SK-N-SH treated with all-trans-retinoic acid at 6 μM for 48 hours (cell line): ENCODE data around the gene BMF.

Experiments
- ARNTL ChIP-seq: fragments of 450-650 bp; formaldehyde crosslinking; IDR thresholded peaks from 2 replicates; pipeline ENCODE4 v1.5.0; 2020; ENCODE audit warnings: low read depth, mild to moderate bottlenecking, moderate library complexity, borderline replicate concordance
- ZNF8 ChIP-seq: fragments of 450-650 bp; formaldehyde crosslinking; IDR thresholded peaks from 2 replicates; pipeline ENCODE4 v1.5.0; 2020; ENCODE audit warnings: mild to moderate bottlenecking, moderate library complexity
- TF ChIP-seq, protein P1 (sequence below): fragments of 250-450 bp; sonication (Bioruptor Pico); IDR thresholded peaks from 2 replicates; pipeline ENCODE4 v1.8.0; 2020; ENCODE audit warnings: mild to moderate bottlenecking, moderate library complexity, borderline replicate concordance

- TF ChIP-seq, protein P1, sequence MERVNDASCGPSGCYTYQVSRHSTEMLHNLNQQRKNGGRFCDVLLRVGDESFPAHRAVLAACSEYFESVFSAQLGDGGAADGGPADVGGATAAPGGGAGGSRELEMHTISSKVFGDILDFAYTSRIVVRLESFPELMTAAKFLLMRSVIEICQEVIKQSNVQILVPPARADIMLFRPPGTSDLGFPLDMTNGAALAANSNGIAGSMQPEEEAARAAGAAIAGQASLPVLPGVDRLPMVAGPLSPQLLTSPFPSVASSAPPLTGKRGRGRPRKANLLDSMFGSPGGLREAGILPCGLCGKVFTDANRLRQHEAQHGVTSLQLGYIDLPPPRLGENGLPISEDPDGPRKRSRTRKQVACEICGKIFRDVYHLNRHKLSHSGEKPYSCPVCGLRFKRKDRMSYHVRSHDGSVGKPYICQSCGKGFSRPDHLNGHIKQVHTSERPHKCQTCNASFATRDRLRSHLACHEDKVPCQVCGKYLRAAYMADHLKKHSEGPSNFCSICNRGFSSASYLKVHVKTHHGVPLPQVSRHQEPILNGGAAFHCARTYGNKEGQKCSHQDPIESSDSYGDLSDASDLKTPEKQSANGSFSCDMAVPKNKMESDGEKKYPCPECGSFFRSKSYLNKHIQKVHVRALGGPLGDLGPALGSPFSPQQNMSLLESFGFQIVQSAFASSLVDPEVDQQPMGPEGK (CRISPR knock-in tag) = no peak
- TF ChIP-seq ARNTL (CRISPR knock-in tag) (no peak), ZNF8 (CRISPR knock-in tag) (no peak)
Measured at GRCh38 chr15:40060236-40060961, 48.3 kb downstream of the BMF start.
